CD14-positive monocyte (primary cell): ENCODE results near the gene SLC7A4. TPM values are rescaled to one million over a fixed set of nuclear protein-coding genes. Genes with fewer than 3 reads are reported as not detected.

Source experiments
- DNase-seq, 3 donors: peaks; one replicate each; pipeline ENCODE4 v3.0.0-alpha.2; 2011 to 2022
- H2AFZ ChIP-seq: 2 replicates; pipeline ENCODE4 v1.6.0; 2012; ENCODE audit warnings: mild to moderate bottlenecking, low read depth, low read length, inconsistent platforms; ENCODE audit not compliant: insufficient read depth, poor library complexity, severe bottlenecking
- H3K27ac ChIP-seq, 2 donors: 1 replicate in 1 of 2; 2 replicates in 1 of 2; pipeline ENCODE4 v1.5.1; 2012 to 2013; ENCODE audit warnings: low read length in 2 of 2, control low read depth in 1 of 2, inconsistent platforms in 1 of 2, low read depth in 1 of 2, mild to moderate bottlenecking in 1 of 2
- H3K27me3 ChIP-seq, 2 donors: one replicate each; pipeline versions ENCODE4 v1.6.0 to v1.6.1; 2011 to 2013; ENCODE audit warnings: low read length in 2 of 2; ENCODE audit not compliant: control insufficient read depth in 2 of 2, insufficient read depth in 2 of 2
- H3K36me3 ChIP-seq, 2 donors: replicated peaks in 1 of 2; 1 replicate in 1 of 2; 2 replicates in 1 of 2; pipeline versions ENCODE4 v1.5.1 to v1.6.1; 2012 to 2013; ENCODE audit warnings: low read length in 2 of 2, control low read depth in 1 of 2, inconsistent platforms in 1 of 2, mild to moderate bottlenecking in 1 of 2; ENCODE audit not compliant: insufficient read depth in 2 of 2, control insufficient read depth in 1 of 2
- H3K4me1 ChIP-seq, 2 donors: 1 replicate in 1 of 2; 2 replicates in 1 of 2; pipeline versions ENCODE4 v1.5.1 to v1.6.1; 2012 to 2013; ENCODE audit warnings: low read length in 2 of 2, control low read depth in 1 of 2, inconsistent platforms in 1 of 2, mild to moderate bottlenecking in 1 of 2, moderate library complexity in 1 of 2; ENCODE audit not compliant: insufficient read depth in 2 of 2, control insufficient read depth in 1 of 2
- H3K4me2 ChIP-seq: replicated peaks from 2 replicates; pipeline ENCODE3; 2012; ENCODE audit warnings: low read length, moderate library complexity, mild to moderate bottlenecking; ENCODE audit not compliant: poor library complexity, severe bottlenecking; ENCODE audit errors: extremely low read depth
- H3K4me3 ChIP-seq, 3 experiments: fragments of 200-600 bp in 1 of 3; sonication (generic) in 1 of 3; replicated peaks in 1 of 3; 1 replicate in 2 of 3; 2 replicates in 1 of 3; pipeline ENCODE4 v1.5.1; 2011 to 2013; ENCODE audit warnings: low read length in 3 of 3, mild to moderate bottlenecking in 3 of 3, control low read depth in 2 of 3, low read depth in 2 of 3, inconsistent platforms in 1 of 3, moderate library complexity in 1 of 3
- H3K79me2 ChIP-seq: 2 replicates; pipeline ENCODE4 v1.6.0; 2012; ENCODE audit warnings: mild to moderate bottlenecking, control low read depth, inconsistent platforms, low read length, moderate library complexity; ENCODE audit not compliant: insufficient read depth
- H3K9ac ChIP-seq: 2 replicates; pipeline ENCODE4 v1.6.0; 2017; ENCODE audit warnings: low read length, mild to moderate bottlenecking; ENCODE audit not compliant: insufficient read depth, poor library complexity, severe bottlenecking
- H3K9me3 ChIP-seq, 2 donors: replicated peaks in 1 of 2; 1 replicate in 1 of 2; 2 replicates in 1 of 2; pipeline versions ENCODE4 v1.5.1 to v1.6.1; 2012 to 2013; ENCODE audit warnings: low read length in 2 of 2, control low read depth in 1 of 2; ENCODE audit not compliant: control insufficient read depth in 1 of 2, insufficient read depth in 1 of 2
- H4K20me1 ChIP-seq: 2 replicates; pipeline ENCODE4 v1.6.0; 2012; ENCODE audit warnings: mild to moderate bottlenecking, low read length, control low read depth, moderate library complexity; ENCODE audit not compliant: insufficient read depth
- H3K27ac Mint-ChIP-seq, 7 donors: one replicate each; pipeline ENCODE4 v1.8.0; 2020; ENCODE audit warnings: mild to moderate bottlenecking in 7 of 7, mixed read lengths in 7 of 7, moderate library complexity in 6 of 7, inconsistent platforms in 2 of 7
- H3K27me3 Mint-ChIP-seq, 3 donors: one replicate each; pipeline ENCODE4 v1.8.0; 2021 to 2022; ENCODE audit warnings: low read depth in 3 of 3, mild to moderate bottlenecking in 3 of 3, mixed read lengths in 3 of 3, moderate library complexity in 3 of 3, inconsistent platforms in 1 of 3
- H3K36me3 Mint-ChIP-seq, 2 donors: one replicate each; pipeline ENCODE4 v1.8.0; 2020; ENCODE audit warnings: mixed read lengths in 2 of 2, inconsistent platforms in 1 of 2, mild to moderate bottlenecking in 1 of 2
- H3K4me1 Mint-ChIP-seq: one replicate; pipeline ENCODE4 v1.8.0; 2020; ENCODE audit warnings: mild to moderate bottlenecking, mixed read lengths
- H3K4me3 Mint-ChIP-seq, 2 donors: one replicate each; pipeline ENCODE4 v1.8.0; 2020; ENCODE audit warnings: mild to moderate bottlenecking in 2 of 2, mixed read lengths in 2 of 2, moderate library complexity in 1 of 2
- H3K9me3 Mint-ChIP-seq, 7 donors: one replicate each; pipeline ENCODE4 v1.8.0; 2020 to 2022; ENCODE audit warnings: mixed read lengths in 7 of 7, mild to moderate bottlenecking in 6 of 7, moderate library complexity in 6 of 7, inconsistent platforms in 2 of 7
- CTCF ChIP-seq: fragments of 200-600 bp; IDR thresholded peaks from one replicate; pipeline ENCODE4 v1.8.0; 2022; ENCODE audit warnings: antibody characterized with exemption, mild to moderate bottlenecking
- WGBS: methylation state at CpG from one replicate; pipeline ENCODE4 v1.1.5; 2013; ENCODE audit warnings: missing lambda C conversion rate; ENCODE audit not compliant: insufficient coverage; 5-methylcytosine and 5-hydroxymethylcytosine counted together
- intact Hi-C, 2 donors: fragments of 100-400 bp; cut with micrococcal nuclease; formaldehyde crosslinking; loops; one replicate each; pipeline versions ENCODE4 v1.15.0 to v1.15.1; 2023
- polyA plus RNA-seq, 3 donors: library from polyadenylated mRNA; depleted of rRNA in 1 of 3; unstranded in 2 of 3; stranded (reverse) in 1 of 3; fragments of 300-500 nt in 2 of 3; fragments of >200 nt in 1 of 3; fragmentation: Illumina TruSeq in 2 of 3; gene quantifications; 1 replicate in 2 of 3; 2 replicates in 1 of 3; pipeline ENCODE4 v1.2.3, GENCODE V29; 2012 to 2021

SLC7A4 gene
- polyA plus RNA-seq, 3 donors, result not detected

DNA sequence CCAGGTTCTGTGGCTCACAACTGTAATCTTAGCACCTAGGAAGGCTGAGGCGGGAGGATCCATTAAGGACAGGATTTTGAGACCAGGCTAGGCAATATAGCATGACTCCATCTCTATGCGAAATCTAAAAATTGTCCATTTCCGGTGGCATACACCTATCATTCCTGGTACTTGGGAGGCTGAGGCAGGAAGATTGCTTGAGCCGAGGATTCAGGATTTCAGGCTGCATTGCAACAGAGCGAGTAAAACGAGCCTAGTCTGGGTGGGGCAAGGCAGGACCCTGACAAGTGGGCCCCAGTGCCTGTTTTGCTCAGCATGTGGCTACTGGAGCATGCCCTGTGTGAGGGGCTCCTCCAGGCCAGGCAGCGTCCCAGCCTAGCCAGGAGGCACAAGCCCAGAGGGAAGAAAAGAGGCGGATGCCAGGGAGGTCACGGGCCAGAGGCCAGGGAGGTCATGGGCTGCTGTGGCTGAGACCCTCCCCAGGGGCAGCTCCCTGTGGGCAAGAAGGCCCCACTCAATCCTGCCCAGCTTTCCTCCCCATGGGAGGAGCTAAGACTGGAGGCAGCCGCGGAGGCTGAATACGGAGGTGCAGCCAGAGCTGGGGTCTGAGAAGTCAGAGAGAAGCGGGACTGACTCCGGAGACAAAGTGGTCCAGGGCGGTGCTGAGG lies 21.8 kb upstream of the SLC7A4 start:
- peaks cover 12% of the 10 kb centered on the region for H3K4me1 Mint-ChIP-seq
- no peak for TF ChIP-seq CTCF
- H3K4me3 Mint-ChIP-seq, result no peak overlapping the region
- Histone ChIP-seq H3K9me3 (no peaks in the 10 kb centered on the region), H3K4me2 (no peak overlapping the region), H3K27ac (no peak overlapping the region), H3K27me3 (peaks cover 0 to 10% of the 10 kb centered on the region in 2 donors), H3K4me3 (no peak overlapping the region), H3K36me3 (no peaks in the 10 kb centered on the region), H2AFZ (no peak overlapping the region), H3K4me1 (peaks cover 4 to 8% of the 10 kb centered on the region in 2 donors), H3K79me2 (no peaks in the 10 kb centered on the region), H3K9ac (no peak overlapping the region), H4K20me1 (no peaks in the 10 kb centered on the region)
- H3K9me3 Mint-ChIP-seq, result peaks cover 0 to 3% (median 0%) of the 10 kb centered on the region in 7 donors
- no peaks in the 10 kb centered on the region for H3K36me3 Mint-ChIP-seq
- peak overlapping the region in 2 of 7 donors; percentile 10 for H3K27ac Mint-ChIP-seq
- WGBS, result 99% methylated on average over 13 of the region's 15 CpGs
- intact Hi-C loops, result no loop called here
- DNase-seq, result no peak
- H3K27me3 Mint-ChIP-seq, result peaks cover 15 to 23% (median 15%) of the 10 kb centered on the region in 3 donors

- H4K20me1 ChIP-seq, result no peaks in the 10 kb centered on the region
- Mint-ChIP-seq H3K27me3 (peaks cover 15 to 23% (median 15%) of the 10 kb centered on the region in 3 donors), H3K4me1 (peaks cover 12% of the 10 kb centered on the region), H3K27ac (no peak overlapping the region), H3K4me3 (no peak overlapping the region), H3K9me3 (peaks cover 0 to 3% (median 0%) of the 10 kb centered on the region in 7 donors), H3K36me3 (no peaks in the 10 kb centered on the region)
- peaks cover 0 to 10% of the 10 kb centered on the region in 2 donors for H3K27me3 ChIP-seq
- H3K4me2 ChIP-seq, result no peak overlapping the region
- H3K4me3 ChIP-seq, result no peak overlapping the region
- H2AFZ ChIP-seq, result no peak overlapping the region
- H3K27ac ChIP-seq, result no peak overlapping the region
- H3K4me1 ChIP-seq, result peaks cover 4 to 8% of the 10 kb centered on the region in 2 donors
- WGBS, result 88% methylated on average over 7 of the region's 8 CpGs
- no peaks in the 10 kb centered on the region for H3K9me3 ChIP-seq
- TF ChIP-seq CTCF, result no peak
- intact Hi-C loops, result no loop called here
- H3K36me3 ChIP-seq, result no peaks in the 10 kb centered on the region
- H3K9ac ChIP-seq, result no peak overlapping the region
- no peak for DNase-seq
- no peaks in the 10 kb centered on the region for H3K79me2 ChIP-seq
Observed at GRCh38 chr22:21052715-21053459, 20.5 kb upstream of the SLC7A4 start.
